Ovary (tissue), 3 donors: ENCODE measurements around the gene ATP13A5.

ENCODE experiments used
- EP300 ChIP-seq: sonication (generic); formaldehyde crosslinking; IDR thresholded peaks from one replicate; pipeline ENCODE4 v1.6.1; 2017; ENCODE audit warnings: antibody characterized with exemption
- TF ChIP-seq, protein P1 (sequence below), 3 donors: fragments of 450-650 bp in 2 of 3; fragments of 200-600 bp in 1 of 3; IDR thresholded peaks; one replicate each; pipeline versions ENCODE4 v1.5.1 to v1.8.0; 2016 to 2022; ENCODE audit warnings: antibody characterized with exemption in 3 of 3, mild to moderate bottlenecking in 1 of 3
- donor health status: DM: no; HTN: no; CAD: no.

DNA sequence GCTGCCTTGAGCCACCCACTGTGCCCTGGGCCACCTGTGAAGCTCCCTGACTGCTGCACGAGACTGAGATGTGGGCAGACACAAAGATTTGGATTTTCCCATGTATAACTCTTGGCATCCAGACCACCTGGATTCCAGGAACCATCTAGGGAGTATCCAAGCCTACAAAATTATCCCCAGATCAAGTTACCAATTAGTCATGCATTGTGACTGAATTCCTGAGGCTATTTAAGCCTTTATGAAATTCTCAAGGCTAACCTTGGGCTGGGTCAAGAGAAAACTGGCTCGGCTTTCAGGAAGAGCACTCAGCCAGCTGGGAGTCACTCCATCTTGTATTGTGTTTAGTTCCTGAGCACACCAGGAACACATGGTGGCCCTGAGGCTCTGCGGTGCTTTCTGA lies 13.3 kb upstream of the ATP13A5 start:
- TF ChIP-seq, protein P1, sequence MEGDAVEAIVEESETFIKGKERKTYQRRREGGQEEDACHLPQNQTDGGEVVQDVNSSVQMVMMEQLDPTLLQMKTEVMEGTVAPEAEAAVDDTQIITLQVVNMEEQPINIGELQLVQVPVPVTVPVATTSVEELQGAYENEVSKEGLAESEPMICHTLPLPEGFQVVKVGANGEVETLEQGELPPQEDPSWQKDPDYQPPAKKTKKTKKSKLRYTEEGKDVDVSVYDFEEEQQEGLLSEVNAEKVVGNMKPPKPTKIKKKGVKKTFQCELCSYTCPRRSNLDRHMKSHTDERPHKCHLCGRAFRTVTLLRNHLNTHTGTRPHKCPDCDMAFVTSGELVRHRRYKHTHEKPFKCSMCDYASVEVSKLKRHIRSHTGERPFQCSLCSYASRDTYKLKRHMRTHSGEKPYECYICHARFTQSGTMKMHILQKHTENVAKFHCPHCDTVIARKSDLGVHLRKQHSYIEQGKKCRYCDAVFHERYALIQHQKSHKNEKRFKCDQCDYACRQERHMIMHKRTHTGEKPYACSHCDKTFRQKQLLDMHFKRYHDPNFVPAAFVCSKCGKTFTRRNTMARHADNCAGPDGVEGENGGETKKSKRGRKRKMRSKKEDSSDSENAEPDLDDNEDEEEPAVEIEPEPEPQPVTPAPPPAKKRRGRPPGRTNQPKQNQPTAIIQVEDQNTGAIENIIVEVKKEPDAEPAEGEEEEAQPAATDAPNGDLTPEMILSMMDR (IDR thresholded peaks at IDR 0.05), result no peak
- no peak for TF ChIP-seq EP300
